ENCODE results near the gene MAP4K3.

DNA sequence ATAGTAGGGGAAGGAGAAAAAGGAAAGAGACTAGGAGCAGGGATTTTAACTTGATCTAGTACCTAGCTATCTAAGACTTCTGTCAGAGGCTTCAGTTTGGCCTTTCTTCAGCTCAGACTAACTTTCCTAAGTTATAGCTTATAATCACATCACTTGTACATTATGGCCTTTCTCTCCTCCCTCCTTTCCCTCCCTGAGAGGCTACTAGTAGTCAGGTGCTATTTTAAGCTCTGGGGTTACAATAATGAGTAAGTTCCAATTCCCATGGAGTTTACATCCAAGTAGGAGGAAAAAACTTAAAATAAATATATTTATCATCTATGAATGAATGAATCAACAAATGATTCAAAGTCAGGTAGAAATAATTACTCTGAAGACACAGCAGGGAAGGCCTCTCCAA is 102.6 kb downstream of the MAP4K3 start:
- TF ChIP-seq POLR2AphosphoS5 (IDR thresholded peaks at IDR 0.05; ENCODE audit: insufficient read depth in 1 of 2, low read depth in 1 of 2) (no peak), POLR2A (IDR thresholded peaks at IDR 0.05) (no peak)
- TF ChIP-seq, protein P1, sequence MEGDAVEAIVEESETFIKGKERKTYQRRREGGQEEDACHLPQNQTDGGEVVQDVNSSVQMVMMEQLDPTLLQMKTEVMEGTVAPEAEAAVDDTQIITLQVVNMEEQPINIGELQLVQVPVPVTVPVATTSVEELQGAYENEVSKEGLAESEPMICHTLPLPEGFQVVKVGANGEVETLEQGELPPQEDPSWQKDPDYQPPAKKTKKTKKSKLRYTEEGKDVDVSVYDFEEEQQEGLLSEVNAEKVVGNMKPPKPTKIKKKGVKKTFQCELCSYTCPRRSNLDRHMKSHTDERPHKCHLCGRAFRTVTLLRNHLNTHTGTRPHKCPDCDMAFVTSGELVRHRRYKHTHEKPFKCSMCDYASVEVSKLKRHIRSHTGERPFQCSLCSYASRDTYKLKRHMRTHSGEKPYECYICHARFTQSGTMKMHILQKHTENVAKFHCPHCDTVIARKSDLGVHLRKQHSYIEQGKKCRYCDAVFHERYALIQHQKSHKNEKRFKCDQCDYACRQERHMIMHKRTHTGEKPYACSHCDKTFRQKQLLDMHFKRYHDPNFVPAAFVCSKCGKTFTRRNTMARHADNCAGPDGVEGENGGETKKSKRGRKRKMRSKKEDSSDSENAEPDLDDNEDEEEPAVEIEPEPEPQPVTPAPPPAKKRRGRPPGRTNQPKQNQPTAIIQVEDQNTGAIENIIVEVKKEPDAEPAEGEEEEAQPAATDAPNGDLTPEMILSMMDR (IDR thresholded peaks at IDR 0.05), result no peak

Data from vagina (tissue), 2 donors.